HFFc6 (cell line): ENCODE measurements around the gene BACH2. TPM values are rescaled to one million over a fixed set of nuclear protein-coding genes. Genes with fewer than 3 reads are reported as not detected.

Experiments used
- DNase-seq: peaks from one replicate; pipeline ENCODE4 v3.0.0-alpha.2; 2018
- H3K27ac Mint-ChIP-seq: 2 replicates; pipeline ENCODE4 v1.8.0; 2020; ENCODE audit warnings: mild to moderate bottlenecking, mixed read lengths
- H3K27me3 Mint-ChIP-seq: 2 replicates; pipeline ENCODE4 v1.8.0; 2021; ENCODE audit warnings: mild to moderate bottlenecking, moderate library complexity, mixed read lengths; ENCODE audit not compliant: insufficient read depth
- H3K36me3 Mint-ChIP-seq: 2 replicates; pipeline ENCODE4 v1.8.0; 2021; ENCODE audit warnings: low read depth, mixed read lengths
- H3K4me1 Mint-ChIP-seq: 2 replicates; pipeline ENCODE4 v1.8.0; 2020; ENCODE audit warnings: low read depth, mixed read lengths
- H3K4me3 Mint-ChIP-seq: 2 replicates; pipeline ENCODE4 v1.8.0; 2020; ENCODE audit warnings: mild to moderate bottlenecking, moderate library complexity, mixed read lengths
- H3K9me3 Mint-ChIP-seq: 2 replicates; pipeline ENCODE4 v1.8.0; 2020; ENCODE audit warnings: mild to moderate bottlenecking, mixed read lengths
- CTCF ChIP-seq: fragments of 200-600 bp; sonication (generic); IDR thresholded peaks from 2 replicates; pipeline ENCODE4 v1.5.0; 2021; ENCODE audit warnings: antibody characterized with exemption, mild to moderate bottlenecking
- total RNA-seq, 6 experiments: library from RNA; stranded (reverse); fragmentation: NEBNext Ultra II Directional; extraction: Animal tissue kit (Norgen Biotek cat#: 25700); gene quantifications; 2 replicates in 1 of 6; 3 replicates in 5 of 6; pipeline ENCODE4 v1.2.3, GENCODE V29; 2021

The BACH2 gene
- total RNA-seq, 6 experiments from 2014 or later = not detected

DNA sequence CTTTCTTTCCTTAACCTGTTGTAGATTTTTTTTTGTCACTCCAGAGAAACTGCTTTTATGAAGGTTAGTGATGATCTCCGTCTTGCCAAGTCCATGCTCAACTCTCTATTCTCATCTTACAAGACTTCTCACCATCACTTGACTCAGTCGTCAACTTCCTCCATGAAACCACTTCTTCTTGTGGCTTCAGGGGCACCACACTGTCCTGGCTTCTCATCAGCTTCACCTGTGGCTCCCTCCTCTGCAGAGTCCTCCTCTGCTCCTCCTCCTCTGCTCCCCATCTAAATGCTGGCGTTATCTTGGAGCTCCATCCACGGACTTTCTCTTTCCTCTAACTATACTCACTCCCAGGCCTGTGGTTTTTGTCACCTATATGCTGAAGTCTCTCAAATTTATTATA is 187.5 kb downstream of the BACH2 start:
- H3K4me3 Mint-ChIP-seq = no peak overlapping the region
- H3K9me3 Mint-ChIP-seq = peaks cover 24% of the 10 kb centered on the region
- TF ChIP-seq CTCF = no peak
- no peaks in the 10 kb centered on the region for H3K4me1 Mint-ChIP-seq
- H3K27ac Mint-ChIP-seq = no peak overlapping the region
- H3K36me3 Mint-ChIP-seq = peaks cover 5% of the 10 kb centered on the region; the same call in 1 of the 2 replicates
- no peak for DNase-seq
- peaks cover 2% of the 10 kb centered on the region for H3K27me3 Mint-ChIP-seq

GRCh38 chr6:90107771-90108282 is 188.8 kb downstream of the BACH2 start:
- no peak for DNase-seq
- Mint-ChIP-seq H3K36me3 (no peaks in the 10 kb centered on the region), H3K27me3 (peaks cover 2% of the 10 kb centered on the region), H3K4me1 (no peaks in the 10 kb centered on the region; the same call in 1 of the 2 replicates), H3K9me3 (peaks cover 19% of the 10 kb centered on the region), H3K27ac (no peak overlapping the region), H3K4me3 (no peak overlapping the region)
- TF ChIP-seq CTCF = no peak

DNA sequence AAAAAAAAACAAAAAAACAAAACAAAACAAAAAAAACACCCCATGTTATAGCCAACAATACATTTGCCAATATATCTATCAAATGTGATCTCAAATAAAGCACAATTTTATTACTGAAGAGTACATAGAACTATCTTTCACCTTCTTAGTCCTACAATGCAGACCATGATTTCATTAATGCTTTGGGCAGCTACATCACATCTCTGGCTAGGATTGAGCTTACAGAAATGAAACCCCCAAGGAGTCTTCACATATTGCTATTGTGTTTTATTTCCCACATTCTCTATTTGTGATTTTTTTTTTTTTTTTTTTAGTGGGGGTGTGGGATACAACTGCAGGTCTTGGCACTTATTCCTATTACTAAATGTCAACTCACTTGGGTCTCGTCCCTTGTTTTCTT is 189.3 kb downstream of the BACH2 start:
- no peaks in the 10 kb centered on the region for H3K36me3 Mint-ChIP-seq
- no peak for DNase-seq
- H3K27ac Mint-ChIP-seq = no peak overlapping the region
- peaks cover 15% of the 10 kb centered on the region for H3K9me3 Mint-ChIP-seq
- TF ChIP-seq CTCF = no peak
- H3K4me3 Mint-ChIP-seq = no peak overlapping the region
- peaks cover 2% of the 10 kb centered on the region for H3K27me3 Mint-ChIP-seq
- no peaks in the 10 kb centered on the region; the same call in 1 of the 2 replicates for H3K4me1 Mint-ChIP-seq

DNA sequence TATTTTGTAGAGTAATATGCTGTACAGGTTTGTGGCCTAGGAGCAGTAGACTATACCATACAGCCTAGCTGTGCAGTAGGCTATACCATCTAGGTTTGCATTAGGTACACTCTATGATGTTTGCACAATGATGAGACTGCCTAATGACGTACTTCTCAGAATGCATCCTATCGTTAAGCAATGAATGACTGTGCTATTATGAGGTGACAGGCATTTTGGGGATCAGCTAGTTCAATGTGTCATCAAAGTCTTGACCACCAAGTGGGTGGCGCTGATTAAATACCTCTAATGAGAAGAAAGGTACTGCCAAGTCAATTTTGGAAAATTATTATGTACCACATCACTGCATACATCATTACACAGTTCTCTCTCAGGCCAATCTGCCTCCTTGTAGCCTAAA is 190.2 kb downstream of the BACH2 start:
- no peak overlapping the region for H3K27ac Mint-ChIP-seq

DNA sequence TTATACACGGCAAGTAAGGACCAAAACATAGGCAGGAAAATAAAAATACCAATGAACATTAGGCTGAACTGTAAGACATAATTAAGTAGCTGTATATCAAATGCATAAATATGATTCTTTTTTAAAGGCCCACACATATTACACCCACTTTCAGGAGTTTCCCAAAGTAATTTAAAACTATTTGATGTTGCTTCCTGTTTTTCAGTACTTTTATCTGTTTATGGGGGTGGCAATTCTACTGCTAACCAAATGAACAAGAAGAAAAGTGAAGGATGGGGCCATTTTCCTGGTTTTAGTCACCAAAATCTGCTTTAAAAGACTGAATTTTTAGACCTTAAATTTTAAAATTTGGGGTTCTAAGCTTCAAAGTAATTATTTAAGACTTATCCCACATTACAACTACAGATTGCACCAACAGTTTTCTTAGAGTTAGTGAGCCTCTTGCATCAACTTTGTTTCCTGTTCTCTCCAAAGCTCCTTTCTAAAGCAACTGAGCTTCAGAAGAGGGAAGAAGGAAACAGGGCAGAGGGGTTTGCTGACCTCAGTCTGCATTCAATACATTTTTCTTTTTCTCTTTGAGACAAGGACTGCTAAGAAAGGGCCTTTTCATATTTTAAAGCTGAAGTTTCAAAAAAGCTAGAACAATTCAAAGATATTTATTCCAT is 191.0 kb downstream of the BACH2 start:
- no peaks in the 10 kb centered on the region for H3K36me3 Mint-ChIP-seq
- peaks cover 9% of the 10 kb centered on the region; the same call in 1 of the 2 replicates for H3K9me3 Mint-ChIP-seq
- H3K27ac Mint-ChIP-seq = no peak overlapping the region
- peaks cover 2% of the 10 kb centered on the region for H3K27me3 Mint-ChIP-seq
- no peak overlapping the region for H3K4me3 Mint-ChIP-seq
- DNase-seq = no peak
- no peaks in the 10 kb centered on the region; the same call in 1 of the 2 replicates for H3K4me1 Mint-ChIP-seq
- TF ChIP-seq CTCF = no peak

More for the DNA sequence above, 190.2 kb downstream of the BACH2 start:
- Mint-ChIP-seq H3K9me3 (peaks cover 11% of the 10 kb centered on the region), H3K4me1 (no peaks in the 10 kb centered on the region; the same call in 1 of the 2 replicates), H3K4me3 (no peak overlapping the region), H3K27me3 (peaks cover 2% of the 10 kb centered on the region), H3K36me3 (no peaks in the 10 kb centered on the region)
- DNase-seq = no peak
- no peak for TF ChIP-seq CTCF
